Testis (tissue), 3 donors: ENCODE measurements around the gene TBC1D32. TPM values are rescaled to one million over a fixed set of nuclear protein-coding genes. Genes with fewer than 3 reads are reported as not detected.

Experiments used
- DNase-seq: peaks from one replicate; pipeline ENCODE4 v3.0.0-alpha.2; 2019
- H3K27ac ChIP-seq, 2 donors: fragments of 200-600 bp; sonication (generic); one replicate each; pipeline ENCODE4 v1.5.1; 2019
- H3K27me3 ChIP-seq: fragments of 200-600 bp; sonication (generic); one replicate; pipeline ENCODE4 v1.5.1; 2019
- H3K36me3 ChIP-seq: fragments of 200-600 bp; sonication (generic); one replicate; pipeline ENCODE4 v1.5.1; 2017; ENCODE audit warnings: low read depth; ENCODE audit errors: missing control alignments
- H3K4me1 ChIP-seq: fragments of 200-600 bp; sonication (generic); one replicate; pipeline ENCODE4 v1.5.1; 2019
- H3K4me3 ChIP-seq, 2 donors: fragments of 200-600 bp; sonication (generic); one replicate each; pipeline ENCODE4 v1.5.1; 2017 to 2019
- H3K9me3 ChIP-seq: fragments of 200-600 bp; sonication (generic); one replicate; pipeline ENCODE4 v1.5.1; 2017
- POLR2A ChIP-seq: fragments of 450-650 bp; IDR thresholded peaks from one replicate; pipeline ENCODE4 v1.6.1; 2017; ENCODE audit warnings: antibody characterized with exemption, mild to moderate bottlenecking, moderate library complexity
- WGBS, 2 donors: methylation state at CpG; one replicate each; pipeline ENCODE4 v1.1.5; 2018; 5-methylcytosine and 5-hydroxymethylcytosine counted together
- intact Hi-C: fragments of 100-400 bp; cut with DNase I; formaldehyde crosslinking; loops from one replicate; pipeline ENCODE4 v1.15.1; 2023; ENCODE audit warnings: low total_unique reads
- polyA plus RNA-seq: library from polyadenylated mRNA; stranded (reverse); fragments of 350-450 nt; fragmentation: Illumina TruSeq; extraction: RNeasy Lipid Tissue Mini Kit (QIAGEN cat#74804); gene quantifications from one replicate; pipeline ENCODE4 v1.2.3, GENCODE V29; 2014; ENCODE audit warnings: low read depth, low replicate concordance; ENCODE audit not compliant: insufficient read depth
- total RNA-seq, 2 donors: library from RNA; depleted of rRNA; stranded (reverse); fragments of >200 nt; gene quantifications; one replicate each; pipeline ENCODE4 v1.2.3, GENCODE V29; 2016
- TF ChIP-seq, protein P1 (sequence below), 3 experiments: fragments of 450-650 bp in 2 of 3; fragments of 200-600 bp in 1 of 3; sonication (generic) in 1 of 3; IDR thresholded peaks; one replicate each; pipeline ENCODE4 v1.5.1; 2016 to 2019; ENCODE audit warnings: antibody characterized with exemption in 3 of 3, mild to moderate bottlenecking in 2 of 3, moderate library complexity in 1 of 3

TBC1D32 gene
- total and polyA plus RNA-seq, 3 donors from 2014 or later = 9.3 to 37.4 (median 22.1) TPM

DNA sequence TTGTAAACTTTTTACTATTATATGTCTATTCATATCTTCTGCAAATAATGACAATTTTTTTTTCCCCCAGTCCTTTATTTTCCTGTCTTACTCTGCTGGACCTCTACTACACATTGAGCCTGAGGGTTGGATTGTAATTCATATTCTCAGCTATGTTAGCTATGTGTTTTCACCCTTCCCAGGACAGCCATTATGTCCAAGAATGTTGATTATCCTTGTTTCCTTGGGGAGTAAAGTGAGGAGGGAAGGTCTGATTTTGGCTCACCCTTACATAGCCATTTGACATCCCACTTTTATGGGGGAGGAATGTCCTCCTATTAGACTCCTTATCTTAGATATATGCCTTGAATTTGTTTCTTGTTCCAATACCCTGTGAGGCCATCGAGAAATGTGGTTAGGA is 17.6 kb upstream of the TBC1D32 start:
- Histone ChIP-seq H3K27ac (no peak overlapping the region), H3K4me3 (no peak overlapping the region), H3K4me1 (no peaks in the 10 kb centered on the region), H3K36me3 (no peaks in the 10 kb centered on the region), H3K9me3 (no peaks in the 10 kb centered on the region), H3K27me3 (no peaks in the 10 kb centered on the region)
- WGBS, 2 donors = 26 to 50% methylated on average over 1 of the region's 1 CpG
- TF ChIP-seq POLR2A = no peak
- TF ChIP-seq, protein P1, sequence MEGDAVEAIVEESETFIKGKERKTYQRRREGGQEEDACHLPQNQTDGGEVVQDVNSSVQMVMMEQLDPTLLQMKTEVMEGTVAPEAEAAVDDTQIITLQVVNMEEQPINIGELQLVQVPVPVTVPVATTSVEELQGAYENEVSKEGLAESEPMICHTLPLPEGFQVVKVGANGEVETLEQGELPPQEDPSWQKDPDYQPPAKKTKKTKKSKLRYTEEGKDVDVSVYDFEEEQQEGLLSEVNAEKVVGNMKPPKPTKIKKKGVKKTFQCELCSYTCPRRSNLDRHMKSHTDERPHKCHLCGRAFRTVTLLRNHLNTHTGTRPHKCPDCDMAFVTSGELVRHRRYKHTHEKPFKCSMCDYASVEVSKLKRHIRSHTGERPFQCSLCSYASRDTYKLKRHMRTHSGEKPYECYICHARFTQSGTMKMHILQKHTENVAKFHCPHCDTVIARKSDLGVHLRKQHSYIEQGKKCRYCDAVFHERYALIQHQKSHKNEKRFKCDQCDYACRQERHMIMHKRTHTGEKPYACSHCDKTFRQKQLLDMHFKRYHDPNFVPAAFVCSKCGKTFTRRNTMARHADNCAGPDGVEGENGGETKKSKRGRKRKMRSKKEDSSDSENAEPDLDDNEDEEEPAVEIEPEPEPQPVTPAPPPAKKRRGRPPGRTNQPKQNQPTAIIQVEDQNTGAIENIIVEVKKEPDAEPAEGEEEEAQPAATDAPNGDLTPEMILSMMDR (IDR thresholded peaks at IDR 0.05) = no peak
- intact Hi-C loops = no loop called here
- DNase-seq = no peak

DNA sequence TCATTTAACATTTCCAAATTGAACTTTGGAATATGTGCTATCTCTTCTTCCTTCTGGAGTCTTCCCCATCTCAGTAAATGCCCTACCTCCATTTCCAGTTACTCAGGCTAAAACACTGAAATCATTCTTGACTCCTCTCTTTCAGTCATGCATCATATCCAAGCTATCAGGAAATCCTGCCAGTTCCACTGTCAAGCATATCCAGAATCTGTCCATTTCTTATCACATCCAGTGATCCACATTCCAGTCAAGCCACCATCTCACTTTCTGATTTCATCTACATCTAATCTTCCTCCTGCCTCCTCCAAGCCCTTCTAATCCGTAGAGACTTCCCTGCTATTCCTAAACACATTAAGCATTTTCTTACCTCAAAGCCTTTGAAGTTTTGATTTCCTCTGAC is 15.3 kb upstream of the TBC1D32 start:
- Histone ChIP-seq H3K4me1 (no peaks in the 10 kb centered on the region), H3K27me3 (no peaks in the 10 kb centered on the region)
- 48 to 66% methylated on average over 1 of the region's 1 CpG for WGBS, 2 donors

DNA sequence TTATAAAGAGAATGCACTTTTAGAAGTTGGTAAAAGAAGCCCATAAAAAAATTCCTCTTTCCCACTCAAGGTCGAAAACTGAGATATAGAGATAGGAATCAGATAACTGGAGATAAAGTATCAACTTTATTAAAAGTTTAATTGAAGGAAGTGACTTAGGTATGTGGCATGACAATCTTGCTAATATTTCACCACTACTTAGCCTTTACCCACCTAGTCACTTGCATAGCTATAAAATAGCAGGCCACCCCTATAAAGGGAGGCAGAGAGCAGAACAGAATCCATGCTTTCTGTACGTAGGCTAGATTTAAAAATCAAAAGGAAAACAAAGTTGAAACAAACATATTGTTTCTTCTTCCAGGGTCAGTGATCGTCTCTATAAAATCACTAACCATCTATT is 13.2 kb upstream of the TBC1D32 start:
- Histone ChIP-seq H3K4me3 (no peak overlapping the region), H3K36me3 (no peaks in the 10 kb centered on the region), H3K4me1 (no peaks in the 10 kb centered on the region), H3K27me3 (no peaks in the 10 kb centered on the region), H3K27ac (no peak overlapping the region), H3K9me3 (no peaks in the 10 kb centered on the region)
- no peak for DNase-seq
- intact Hi-C loops = no loop called here
- TF ChIP-seq POLR2A = no peak
- TF ChIP-seq, protein P1 (IDR thresholded peaks at IDR 0.05) = no peak
- 74 to 76% methylated on average over 3 of the region's 3 CpGs for WGBS, 2 donors

More for the DNA sequence above, 15.3 kb upstream of the TBC1D32 start:
- Histone ChIP-seq H3K9me3 (no peaks in the 10 kb centered on the region), H3K27ac (no peak overlapping the region), H3K4me3 (no peak overlapping the region), H3K36me3 (no peaks in the 10 kb centered on the region)
- TF ChIP-seq, protein P1 (IDR thresholded peaks at IDR 0.05) = no peak
- no peak for DNase-seq
- intact Hi-C loops = no loop called here

DNA sequence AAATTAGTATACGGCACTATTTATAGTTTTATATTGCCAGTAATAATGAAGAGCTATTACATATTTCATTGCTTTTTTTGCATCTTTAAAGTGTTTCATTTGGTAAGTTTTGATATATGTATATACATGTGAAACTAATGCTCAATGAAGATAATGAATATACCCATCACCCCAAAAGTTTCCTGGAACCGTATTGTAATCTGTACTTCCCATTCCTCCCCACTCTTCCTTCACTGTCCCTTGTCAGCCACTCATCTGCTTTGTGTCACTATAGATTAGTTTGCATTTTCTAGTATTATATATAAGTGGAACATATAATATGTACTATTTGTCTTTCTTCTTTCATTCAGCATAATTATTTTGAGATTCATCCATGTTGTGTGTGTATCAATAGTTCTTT is 10.3 kb upstream of the TBC1D32 start:
- DNase-seq = no peak
- Histone ChIP-seq H3K27me3 (no peaks in the 10 kb centered on the region), H3K9me3 (no peaks in the 10 kb centered on the region), H3K27ac (no peak overlapping the region), H3K4me3 (no peak overlapping the region), H3K36me3 (no peaks in the 10 kb centered on the region), H3K4me1 (no peaks in the 10 kb centered on the region)
- WGBS, 2 donors = 89 to 90% methylated on average over 2 of the region's 2 CpGs
- intact Hi-C loops = no loop called here
- TF ChIP-seq, protein P1 (IDR thresholded peaks at IDR 0.05) = no peak
- no peak for TF ChIP-seq POLR2A

DNA sequence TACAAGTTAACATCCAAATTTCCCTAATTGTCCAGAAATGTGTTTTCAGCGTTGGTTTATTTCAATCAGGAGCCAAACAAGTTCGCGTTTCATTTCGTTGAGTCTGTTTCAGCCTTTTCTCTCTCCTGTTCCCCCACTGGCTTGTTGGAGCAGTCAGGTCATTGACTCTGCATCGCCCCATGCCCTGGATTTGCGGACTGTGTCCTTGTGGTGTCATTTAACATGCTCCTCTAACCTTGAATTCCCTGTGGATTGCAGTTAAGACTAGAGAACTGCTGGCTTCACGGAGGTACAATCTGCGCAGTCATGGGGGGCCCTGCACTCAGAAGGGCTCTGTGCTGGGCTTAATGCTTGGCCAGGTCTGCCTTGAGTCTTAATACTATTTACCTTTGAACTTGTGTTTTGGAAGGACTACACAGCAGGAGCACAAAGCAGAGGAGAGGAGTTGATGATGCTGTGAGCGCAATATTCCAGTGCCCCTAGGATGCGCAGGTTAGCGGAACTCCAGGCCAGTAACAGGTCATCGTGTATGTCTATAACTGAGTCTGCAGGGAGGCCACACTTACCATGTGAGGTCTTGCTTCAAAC is 5.5 kb upstream of the TBC1D32 start:
- H3K9me3 ChIP-seq = no peaks in the 10 kb centered on the region
- H3K4me3 ChIP-seq = no peak overlapping the region
- intact Hi-C loops = no loop called here
- H3K27me3 ChIP-seq = no peaks in the 10 kb centered on the region
- 81% methylated on average over 12 of the region's 12 CpGs for WGBS, 2 donors
- no peak for TF ChIP-seq POLR2A
- TF ChIP-seq, protein P1 (IDR thresholded peaks at IDR 0.05) = no peak
- no peak overlapping the region for H3K27ac ChIP-seq
- no peaks in the 10 kb centered on the region for H3K36me3 ChIP-seq
- no peak for DNase-seq
- H3K4me1 ChIP-seq = no peaks in the 10 kb centered on the region
